Testis (tissue), 2 donors: Measurements from ENCODE around the gene PARVB.

Experiments used
- CTCF ChIP-seq, 3 experiments: fragments of 450-650 bp in 2 of 3; fragments of 200-600 bp in 1 of 3; sonication (generic) in 1 of 3; IDR thresholded peaks; one replicate each; pipeline ENCODE4 v1.5.1; 2016 to 2019; ENCODE audit warnings: antibody characterized with exemption in 3 of 3, mild to moderate bottlenecking in 2 of 3, moderate library complexity in 1 of 3
- POLR2A ChIP-seq: fragments of 450-650 bp; IDR thresholded peaks from one replicate; pipeline ENCODE4 v1.6.1; 2017; ENCODE audit warnings: antibody characterized with exemption, mild to moderate bottlenecking, moderate library complexity

DNA sequence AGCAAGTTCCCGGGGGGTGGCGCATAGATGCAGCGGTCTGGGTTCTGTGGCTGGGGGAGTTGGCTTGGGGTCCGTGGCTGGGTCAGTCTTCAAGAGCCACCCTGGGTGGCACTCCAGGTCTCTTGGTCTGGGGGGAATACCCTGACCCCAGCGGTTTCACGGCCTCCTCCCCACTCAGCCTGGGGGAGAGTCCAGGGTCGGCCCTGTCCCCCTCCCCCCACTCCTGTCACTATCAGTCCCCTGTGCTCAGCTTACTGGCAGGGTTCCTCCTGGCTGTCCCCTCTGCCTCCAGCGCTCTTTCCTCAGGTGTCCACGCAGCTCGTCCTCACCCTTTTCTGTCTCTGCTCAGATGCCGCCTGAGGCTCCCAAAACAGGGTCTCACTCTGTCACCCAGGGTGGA, 88.1 kb downstream of the PARVB start:
- TF ChIP-seq POLR2A (no peak), CTCF (IDR thresholded peaks at IDR 0.05) (no peak)
